Placental epithelial cell (primary cell): ENCODE results near the gene ANO4. TPM values are rescaled to one million over a fixed set of nuclear protein-coding genes. Genes with fewer than 3 reads are reported as not detected.

Experiments
- total RNA-seq: library from RNA; depleted of rRNA; stranded (reverse); fragments of >200 nt; gene quantifications from 2 replicates; pipeline ENCODE4 v1.2.3, GENCODE V29; 2012

The ANO4 gene
- total RNA-seq = 5.9 and 15.1 TPM in 2 replicates

DNA sequence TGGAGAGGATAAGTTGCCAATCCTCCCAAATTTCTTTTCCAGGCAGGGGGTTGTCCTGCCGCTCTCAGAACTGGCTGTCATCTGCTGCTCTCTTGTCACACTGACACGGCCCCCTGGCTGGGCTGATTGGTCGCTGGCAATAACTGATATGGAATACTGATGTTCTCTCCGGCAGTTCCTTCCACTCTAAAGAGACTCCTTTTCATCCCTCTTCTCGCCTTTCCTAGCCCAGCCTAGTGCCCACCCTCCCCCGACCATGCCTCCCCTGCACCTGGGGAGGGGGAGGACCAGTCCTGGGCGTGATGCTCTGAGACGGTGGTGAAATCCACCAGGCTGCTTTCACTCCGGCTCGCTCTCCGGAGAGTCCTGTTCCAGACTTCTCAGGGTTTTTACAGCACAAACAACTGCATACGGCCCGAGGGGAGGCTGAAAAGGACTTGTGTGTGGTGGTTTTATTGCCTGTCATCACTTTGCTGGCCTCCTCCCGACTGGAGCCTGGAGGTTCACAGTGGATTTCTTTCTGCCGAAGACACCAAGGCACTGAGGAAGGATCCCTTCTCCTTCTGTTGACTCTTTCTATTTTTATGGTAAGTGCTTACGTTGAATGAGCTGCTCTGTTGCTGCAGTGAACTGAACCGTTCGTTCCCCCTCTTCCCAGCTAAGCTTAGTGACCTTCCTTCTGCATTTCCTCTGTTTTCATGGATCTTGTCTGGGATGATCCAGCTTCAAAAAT, at the start of gene ANO4:
Gene ANO4 (plus strand): TSS at position 336 of the 733 bp plus-strand sequence. CDS start 107,010 bp downstream, outside the sequence.

Other genes with a start within 250 kb of the ANO4 start
- gene GAS2L3, start 221.1 kb upstream of the ANO4 start, total RNA-seq = 2.7 and 4.4 TPM in 2 replicates